ENCODE data around the gene MAN1C1.

Gene MAN1C1

GRCh38 chr1:25831569-25832196 is 215.1 kb downstream of the MAN1C1 start (continued):
- no peak for TF ChIP-seq TSHZ2 (CRISPR knock-in tag; IDR thresholded peaks at IDR 0.05)
- TF ChIP-seq ISL1 (CRISPR knock-in tag; IDR thresholded peaks at IDR 0.05): no peak
- TF ChIP-seq SNAI2 (CRISPR knock-in tag; IDR thresholded peaks at IDR 0.05): no peak

GRCh38 chr1:25832336-25833037 is 215.9 kb downstream of the MAN1C1 start:
- ATAC-seq: no peak
- TF ChIP-seq PPARA (CRISPR knock-in tag; IDR thresholded peaks at IDR 0.05; ENCODE audit: borderline replicate concordance): no peak
- TF ChIP-seq ZFP30 (CRISPR knock-in tag; IDR thresholded peaks at IDR 0.05): no peak
- no peak for TF ChIP-seq ARNTL (CRISPR knock-in tag; IDR thresholded peaks at IDR 0.05; ENCODE audit: borderline replicate concordance, low read depth)
- TF ChIP-seq ZC3H10 (CRISPR knock-in tag; IDR thresholded peaks at IDR 0.05): no peak
- TF ChIP-seq CSDC2 (CRISPR knock-in tag; IDR thresholded peaks at IDR 0.05): no peak

GRCh38 chr1:25833158-25833557 is 216.6 kb downstream of the MAN1C1 start:
- no peak for TF ChIP-seq ZFP30 (CRISPR knock-in tag; IDR thresholded peaks at IDR 0.05)
- no peak for TF ChIP-seq ESRRG (CRISPR knock-in tag; IDR thresholded peaks at IDR 0.05)
- no peak for TF ChIP-seq TCF4 (CRISPR knock-in tag; IDR thresholded peaks at IDR 0.05; ENCODE audit: borderline replicate concordance)
- no peak for ATAC-seq

Measured in SK-N-SH treated with all-trans-retinoic acid at 6 μM for 48 hours (cell line).